ENCODE measurements around the gene CACUL1. TPM values are rescaled to one million over a fixed set of nuclear protein-coding genes. Genes with fewer than 3 reads are reported as not detected.

Gene CACUL1
- total RNA-seq, 1 experiment from 2014 or later, result 13.5 TPM

DNA sequence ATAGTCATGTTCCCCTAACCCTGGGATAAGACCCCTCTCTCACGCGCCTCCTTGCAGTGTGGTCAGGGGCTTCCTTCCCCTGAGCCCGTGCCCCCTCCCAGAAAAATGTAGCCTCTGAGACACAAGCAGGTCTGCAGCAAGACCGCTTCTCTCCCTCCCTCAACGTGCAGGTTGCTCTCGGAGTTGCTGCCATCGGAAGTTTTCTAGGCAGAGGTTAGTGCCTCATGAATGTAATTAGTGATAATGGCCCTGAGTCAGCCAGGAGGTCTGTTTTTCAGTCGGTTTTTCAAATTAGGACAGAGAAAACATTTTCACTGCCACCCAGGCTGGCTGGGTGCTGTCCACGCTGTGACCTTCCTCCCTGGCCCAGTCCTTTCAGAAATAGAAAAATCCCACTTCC lies 116.1 kb downstream of the CACUL1 start:
- no peak for DNase-seq (ENCODE audit: low read depth)

DNA sequence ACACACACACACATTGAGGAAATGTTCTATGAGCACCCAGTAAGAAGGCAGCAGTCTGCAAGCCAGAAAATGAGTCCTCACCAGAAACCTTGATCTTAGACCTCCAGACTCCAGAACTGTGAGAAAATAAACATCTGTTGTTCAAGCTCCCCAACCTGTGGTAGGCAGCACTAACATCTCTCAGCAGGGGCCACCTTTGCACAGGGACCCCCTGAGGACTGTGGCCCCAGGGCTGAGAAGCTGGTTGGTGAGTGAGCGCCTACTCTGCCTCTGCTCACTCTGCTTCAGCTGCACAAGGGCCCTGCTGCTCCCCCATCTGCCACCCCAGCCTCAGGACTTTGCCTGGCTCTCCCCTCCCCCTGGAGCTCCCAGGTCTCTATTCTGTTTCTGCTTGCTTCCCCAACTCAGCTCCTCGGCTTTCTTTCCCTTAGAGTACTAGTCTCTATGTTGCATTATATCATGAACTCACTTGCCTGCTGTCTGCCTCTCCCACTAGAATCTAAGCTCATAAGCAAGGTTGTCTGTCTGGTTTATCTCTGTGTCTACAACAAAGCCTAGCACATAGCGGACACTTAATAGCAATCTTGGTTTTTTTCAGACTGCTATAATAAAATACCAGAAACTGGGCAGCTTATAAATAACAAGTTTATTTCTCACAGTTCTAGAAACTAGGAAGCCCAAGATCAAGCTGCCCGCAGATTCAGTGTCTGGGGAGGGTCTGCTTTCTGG lies 118.9 kb downstream of the CACUL1 start:
- no peak for DNase-seq (ENCODE audit: low read depth)

DNA sequence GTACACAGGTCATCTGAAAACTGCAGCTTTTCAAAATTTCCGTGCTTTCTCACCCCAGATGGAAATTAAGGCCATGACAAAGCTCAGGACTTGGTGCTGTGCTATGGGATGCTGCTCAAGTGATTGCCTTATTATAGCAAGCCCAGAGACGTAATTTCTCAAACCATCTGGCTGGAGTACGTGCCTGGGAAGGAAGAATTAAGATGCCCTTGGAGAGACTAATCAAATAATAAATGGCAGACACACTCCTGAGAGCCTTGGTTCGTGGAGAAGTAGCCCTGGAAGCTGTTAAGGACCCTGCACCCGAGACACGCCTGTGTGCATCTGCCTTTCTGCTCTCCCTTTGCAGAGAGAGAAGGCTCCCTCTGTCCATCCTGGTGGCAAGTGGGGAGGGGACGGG lies 121.0 kb downstream of the CACUL1 start:
- no peak for DNase-seq (ENCODE audit: low read depth)

DNA sequence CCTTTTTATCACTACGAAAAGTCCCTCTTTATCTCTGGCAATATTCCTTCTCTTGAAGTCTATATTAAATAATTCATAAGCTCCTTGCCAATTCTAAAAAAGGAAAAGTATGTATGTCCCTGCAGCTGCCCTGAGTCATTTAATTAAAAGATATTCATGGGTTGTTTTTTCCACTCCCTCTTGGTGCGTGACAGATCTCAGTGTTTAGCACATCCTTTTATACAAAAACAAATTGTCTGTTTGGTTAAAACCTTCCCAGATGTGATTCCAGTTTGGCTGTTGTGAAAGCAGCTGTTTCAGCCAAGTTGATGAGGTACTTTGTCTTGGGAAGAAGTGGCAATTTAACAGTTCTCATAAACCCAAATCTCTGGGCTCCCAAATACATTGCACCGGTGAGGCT lies 125.6 kb downstream of the CACUL1 start:
- DNase-seq (ENCODE audit: low read depth), result peak; percentile 26

DNA sequence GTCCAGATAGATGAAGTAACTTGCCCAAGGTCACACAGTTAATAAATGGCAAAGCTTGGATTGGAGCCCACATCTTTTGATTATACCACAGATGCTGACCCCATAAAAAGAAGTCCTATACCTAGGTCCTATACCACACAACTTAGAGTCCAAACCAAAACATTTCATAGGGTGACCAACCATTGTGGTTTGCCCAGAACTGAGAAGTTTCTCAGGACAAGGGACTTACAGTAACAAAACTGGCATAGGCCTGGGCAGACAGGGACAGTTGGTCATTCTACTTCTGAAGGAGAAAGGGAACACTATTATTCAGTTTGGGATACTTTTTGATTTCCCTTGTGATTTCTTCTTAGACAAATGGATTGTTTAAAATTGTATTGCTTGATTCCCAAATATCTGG lies 126.4 kb downstream of the CACUL1 start:
- DNase-seq (ENCODE audit: low read depth), result no peak

DNA sequence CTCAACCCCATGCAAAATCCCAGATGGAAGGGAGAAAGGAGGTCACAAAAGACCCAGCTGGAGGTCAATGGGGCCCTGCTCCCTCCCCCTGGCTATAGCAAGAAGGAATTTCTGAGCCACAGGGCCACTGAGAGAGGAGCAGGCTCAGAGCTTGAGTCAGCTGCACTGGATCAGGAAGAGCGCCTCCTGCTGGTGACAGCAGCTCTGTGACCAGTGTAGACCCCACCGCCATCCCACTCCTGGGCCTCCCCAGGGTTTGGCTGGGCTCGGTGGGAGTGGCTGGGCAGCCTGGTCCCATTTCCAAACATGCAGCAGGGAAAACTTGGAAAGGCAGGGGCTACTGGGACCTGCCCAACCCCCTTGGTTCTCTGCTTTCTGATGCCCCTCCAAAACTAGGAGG lies 127.8 kb downstream of the CACUL1 start:
- no peak for DNase-seq (ENCODE audit: low read depth)

Other genes with a start within 250 kb of the CACUL1 start
- not detected in 2 replicates for gene PRLHR, start 159.3 kb downstream of the CACUL1 start, total RNA-seq (2014; rRNA removed; shearing (Covaris generic))

All from RPMI7951 (cell line).